Fibroblast of mammary gland (primary cell): ENCODE data around the gene GRM7.

Experiments used
- DNase-seq: peaks from one replicate; pipeline ENCODE4 v3.0.0-alpha.2; 2010; ENCODE audit warnings: low read depth
- H3K4me3 ChIP-seq: 2 replicates; pipeline ENCODE4 v1.5.1; 2011; ENCODE audit warnings: low read depth, mild to moderate bottlenecking, low read length, moderate library complexity; ENCODE audit not compliant: control insufficient read depth
- CTCF ChIP-seq: conservative IDR thresholded peaks from 2 replicates; pipeline ENCODE4 v1.5.1; 2011; ENCODE audit warnings: low read depth, low read length, inconsistent platforms; ENCODE audit not compliant: control insufficient read depth, insufficient read depth

The GRM7 gene

GRCh38 chr3:7781395-7781794, 920.5 kb downstream of the GRM7 start:
- no peak for TF ChIP-seq CTCF
- H3K4me3 ChIP-seq: no peak overlapping the region
- DNase-seq: no peak

- TF ChIP-seq CTCF: no peak
- no peak for DNase-seq
- no peak overlapping the region for H3K4me3 ChIP-seq
Measured at GRCh38 chr3:7787871-7788828, 927.2 kb downstream of the GRM7 start.

DNA sequence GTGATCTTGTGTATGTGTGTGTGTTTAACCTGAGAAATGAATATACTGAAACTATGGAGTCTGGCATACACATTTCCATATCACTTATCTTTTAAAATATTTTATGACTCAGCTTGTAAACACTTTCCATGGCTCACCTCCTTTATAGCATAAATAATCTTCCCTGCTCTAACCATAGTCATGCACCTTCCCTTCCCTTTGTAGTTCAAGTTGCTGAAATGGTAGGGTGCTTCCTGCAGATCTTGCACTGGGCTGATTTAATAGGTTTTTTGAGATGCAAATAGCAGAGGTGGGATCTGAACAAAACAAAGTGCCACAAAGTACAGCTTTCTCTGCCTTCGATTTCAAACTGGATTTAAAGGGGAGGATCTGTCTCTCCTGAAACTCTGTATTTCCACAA, 928.0 kb downstream of the GRM7 start:
- TF ChIP-seq CTCF: no peak
- no peak for DNase-seq
- no peak overlapping the region for H3K4me3 ChIP-seq

DNA sequence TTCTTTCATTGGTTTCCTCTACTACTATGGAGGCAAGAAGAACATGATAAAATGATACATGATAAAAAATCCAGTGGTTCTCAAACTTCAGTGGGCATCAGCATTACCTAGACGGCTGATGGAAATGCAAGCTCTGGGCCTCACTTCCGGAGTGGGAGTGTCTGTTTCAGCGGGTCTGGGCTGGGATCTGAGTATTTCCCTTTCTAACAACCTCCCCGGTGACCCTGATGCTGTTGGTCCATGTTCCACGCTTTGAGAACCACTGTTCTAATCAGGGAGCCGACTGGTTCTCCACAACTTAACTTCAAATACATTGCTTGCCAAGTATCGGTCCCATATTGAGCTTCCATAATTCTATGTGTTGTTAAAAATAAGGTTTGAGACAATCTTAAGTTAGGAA, 928.4 kb downstream of the GRM7 start:
- no peak for TF ChIP-seq CTCF

GRCh38 chr3:7790141-7790540, 929.2 kb downstream of the GRM7 start:
- H3K4me3 ChIP-seq: no peak overlapping the region
- no peak for TF ChIP-seq CTCF
- no peak for DNase-seq

More for the DNA sequence above, 928.4 kb downstream of the GRM7 start:
- H3K4me3 ChIP-seq: no peak overlapping the region
- no peak for DNase-seq
